H9 (cell line): Measurements from ENCODE around the gene APBB2. TPM values are rescaled to one million over a fixed set of nuclear protein-coding genes. Genes with fewer than 3 reads are reported as not detected.

ENCODE experiments used
- DNase-seq: peaks from one replicate; pipeline ENCODE4 v3.0.0-alpha.2; 2017
- H2AFZ ChIP-seq: one replicate; pipeline ENCODE4 v1.6.1; 2013; ENCODE audit warnings: mild to moderate bottlenecking, low read length, control low read depth, moderate library complexity
- H2AK5ac ChIP-seq: 2 replicates; pipeline ENCODE4 v1.6.1; 2013; ENCODE audit warnings: low read length, control low read depth, mixed read lengths; ENCODE audit not compliant: insufficient read length
- H2BK120ac ChIP-seq: one replicate; pipeline ENCODE4 v1.6.1; 2013; ENCODE audit warnings: low read depth, mild to moderate bottlenecking, low read length, control low read depth, inconsistent platforms; ENCODE audit not compliant: poor library complexity, severe bottlenecking
- H2BK12ac ChIP-seq: 2 replicates; pipeline ENCODE4 v1.6.1; 2013; ENCODE audit warnings: low read length, control low read depth, mixed read lengths, low read depth; ENCODE audit not compliant: insufficient read length
- H2BK15ac ChIP-seq: 2 replicates; pipeline ENCODE4 v1.6.1; 2013; ENCODE audit warnings: low read depth, low read length, control low read depth
- H2BK20ac ChIP-seq: one replicate; pipeline ENCODE4 v1.6.1; 2013; ENCODE audit warnings: low read depth, mild to moderate bottlenecking, low read length, control low read depth, inconsistent platforms; ENCODE audit not compliant: poor library complexity, severe bottlenecking
- H2BK5ac ChIP-seq: 2 replicates; pipeline ENCODE4 v1.6.1; 2013; ENCODE audit warnings: low read length, control low read depth, mixed read lengths; ENCODE audit not compliant: insufficient read length
- H3K14ac ChIP-seq: 2 replicates; pipeline ENCODE4 v1.6.1; 2013; ENCODE audit warnings: low read length, control low read depth; ENCODE audit not compliant: insufficient read depth
- H3K18ac ChIP-seq: 2 replicates; pipeline ENCODE4 v1.6.1; 2013; ENCODE audit warnings: low read depth, mild to moderate bottlenecking, mixed read lengths, low read length, control low read depth; ENCODE audit not compliant: insufficient read length
- H3K23ac ChIP-seq: 2 replicates; pipeline ENCODE4 v1.6.1; 2013; ENCODE audit warnings: low read length, control low read depth, mixed read lengths, low read depth; ENCODE audit not compliant: insufficient read length
- H3K23me2 ChIP-seq: 2 replicates; pipeline ENCODE4 v1.6.1; 2013; ENCODE audit warnings: low read depth, mild to moderate bottlenecking, mixed read lengths, low read length, control low read depth; ENCODE audit not compliant: insufficient read length, poor library complexity, severe bottlenecking
- H3K27ac ChIP-seq: 2 replicates; pipeline ENCODE4 v1.5.1; 2013; ENCODE audit warnings: low read length, control low read depth, mixed read lengths, low read depth; ENCODE audit not compliant: insufficient read length
- H3K27me3 ChIP-seq: 2 replicates; pipeline ENCODE4 v1.6.1; 2013; ENCODE audit warnings: low read length, control low read depth, inconsistent platforms; ENCODE audit not compliant: insufficient read depth
- H3K4ac ChIP-seq: 2 replicates; pipeline ENCODE4 v1.6.1; 2013; ENCODE audit warnings: low read depth, mild to moderate bottlenecking, control low read depth, inconsistent platforms, low read length, moderate library complexity
- H3K4me1 ChIP-seq: 2 replicates; pipeline ENCODE4 v1.6.1; 2013; ENCODE audit warnings: low read length, control low read depth, inconsistent platforms; ENCODE audit not compliant: insufficient read depth
- H3K4me2 ChIP-seq: 2 replicates; pipeline ENCODE4 v1.6.1; 2013; ENCODE audit warnings: low read length, control low read depth, mixed read lengths; ENCODE audit not compliant: insufficient read length, insufficient read depth
- H3K56ac ChIP-seq: 2 replicates; pipeline ENCODE4 v1.6.1; 2013; ENCODE audit warnings: low read depth, mild to moderate bottlenecking, mixed read lengths, low read length, control low read depth; ENCODE audit not compliant: insufficient read length
- H3K79me1 ChIP-seq: 2 replicates; pipeline ENCODE4 v1.6.1; 2013; ENCODE audit warnings: low read depth, mild to moderate bottlenecking, moderate library complexity, low read length, control low read depth, inconsistent platforms; ENCODE audit not compliant: insufficient read depth, poor library complexity, severe bottlenecking
- H3K79me2 ChIP-seq: 2 replicates; pipeline ENCODE4 v1.6.1; 2013; ENCODE audit warnings: low read length, control low read depth, inconsistent platforms; ENCODE audit not compliant: insufficient read depth
- H3K9ac ChIP-seq: 2 replicates; pipeline ENCODE4 v1.6.1; 2013; ENCODE audit warnings: low read length, control low read depth, mixed read lengths; ENCODE audit not compliant: insufficient read length; ENCODE audit errors: extremely low read depth
- H3K9me3 ChIP-seq: one replicate; pipeline ENCODE4 v1.6.1; 2013; ENCODE audit warnings: low read depth, low read length, inconsistent platforms; ENCODE audit not compliant: control insufficient read depth
- H3T11ph ChIP-seq: one replicate; pipeline ENCODE4 v1.6.1; 2013; ENCODE audit warnings: mild to moderate bottlenecking, low read length, control low read depth, inconsistent platforms
- H4K20me1 ChIP-seq: one replicate; pipeline ENCODE4 v1.6.1; 2013; ENCODE audit not compliant: control insufficient read depth, insufficient read length, insufficient read depth
- H4K5ac ChIP-seq: 2 replicates; pipeline ENCODE4 v1.6.1; 2013; ENCODE audit warnings: low read depth, mild to moderate bottlenecking, mixed read lengths, low read length, control low read depth; ENCODE audit not compliant: insufficient read length
- H4K8ac ChIP-seq: replicated peaks from 2 replicates; pipeline ENCODE4 v1.6.1; 2013; ENCODE audit warnings: low read length, control low read depth, mixed read lengths, low read depth; ENCODE audit not compliant: insufficient read length
- H4K91ac ChIP-seq: 2 replicates; pipeline ENCODE4 v1.6.1; 2013; ENCODE audit warnings: low read depth, mild to moderate bottlenecking, moderate library complexity, mixed read lengths, low read length, control low read depth; ENCODE audit not compliant: insufficient read length
- H3K27ac Mint-ChIP-seq, 3 experiments: 2 replicates in 2 of 3; 3 replicates in 1 of 3; pipeline ENCODE4 v1.8.0; 2020 to 2021; ENCODE audit warnings: mixed read lengths in 3 of 3, mild to moderate bottlenecking in 1 of 3, moderate library complexity in 1 of 3
- H3K27me3 Mint-ChIP-seq: 2 replicates; pipeline ENCODE4 v1.8.0; 2021; ENCODE audit warnings: low read depth, mild to moderate bottlenecking, moderate library complexity, mixed read lengths
- H3K36me3 Mint-ChIP-seq, 3 experiments: 2 replicates in 2 of 3; 3 replicates in 1 of 3; pipeline ENCODE4 v1.8.0; 2020 to 2021; ENCODE audit warnings: low read depth in 3 of 3, mixed read lengths in 3 of 3; ENCODE audit not compliant: insufficient read depth in 1 of 3
- H3K4me1 Mint-ChIP-seq, 2 experiments: 2 replicates each; pipeline ENCODE4 v1.8.0; 2020; ENCODE audit warnings: mixed read lengths in 2 of 2
- H3K4me3 Mint-ChIP-seq, 2 experiments: 2 replicates in 1 of 2; 3 replicates in 1 of 2; pipeline ENCODE4 v1.8.0; 2020 to 2021; ENCODE audit warnings: mild to moderate bottlenecking in 2 of 2, mixed read lengths in 2 of 2, moderate library complexity in 1 of 2
- H3K9me3 Mint-ChIP-seq, 2 experiments: 2 replicates in 1 of 2; 3 replicates in 1 of 2; pipeline ENCODE4 v1.8.0; 2020; ENCODE audit warnings: mild to moderate bottlenecking in 2 of 2, mixed read lengths in 2 of 2, moderate library complexity in 1 of 2
- WGBS: extraction: QIAGEN DNeasy Blood & Tissue Kit; methylation state at CpG from one replicate; pipeline ENCODE4 v1.1.7; 2013; ENCODE audit warnings: missing lambda C conversion rate, low lambda C conversion rate, mixed read lengths; ENCODE audit not compliant: insufficient read length; ENCODE audit errors: extremely low coverage; 5-methylcytosine and 5-hydroxymethylcytosine counted together
- total RNA-seq: library from RNA; stranded (reverse); gene quantifications from 2 replicates; pipeline ENCODE4 v1.2.1, GENCODE V29; 2021
- TF ChIP-seq, protein P1 (sequence below): fragments of 200-600 bp; sonication (generic); conservative IDR thresholded peaks from 3 replicates; pipeline ENCODE4 v1.8.0; 2021; ENCODE audit warnings: antibody characterized with exemption, mild to moderate bottlenecking

The APBB2 gene
- total RNA-seq, 1 experiment from 2014 or later: 39.6 TPM

DNA sequence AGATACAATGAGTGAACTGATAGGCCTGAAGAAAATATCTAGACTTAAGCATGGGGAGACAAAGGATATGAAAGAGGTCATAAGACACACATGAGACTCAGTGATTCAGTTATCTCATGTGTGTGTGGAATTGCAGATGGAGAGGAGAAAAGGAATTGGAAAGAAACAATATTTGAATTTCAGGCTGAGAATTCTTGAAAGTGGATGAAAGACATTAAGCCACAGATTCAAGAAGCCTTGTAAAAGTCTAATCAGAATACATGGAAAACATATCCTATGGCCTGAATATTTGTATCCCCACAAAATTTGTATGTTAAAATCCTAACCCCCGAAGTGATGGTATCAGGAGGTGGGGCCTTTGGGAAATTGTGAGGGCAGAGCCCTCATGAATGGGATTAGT is 436.3 kb downstream of the APBB2 start:
- H3K4ac ChIP-seq: no peak overlapping the region
- DNase-seq: no peak
- H3K23me2 ChIP-seq: no peaks in the 10 kb centered on the region
- WGBS: no CpG with 5 or more reads among the region's 1 CpG
- H2BK20ac ChIP-seq: no peak overlapping the region
- no peaks in the 10 kb centered on the region for H3K27me3 ChIP-seq
- H3K27ac Mint-ChIP-seq: no peak overlapping the region
- no peaks in the 10 kb centered on the region for H3K79me1 ChIP-seq
- H4K20me1 ChIP-seq: no peaks in the 10 kb centered on the region
- H2BK12ac ChIP-seq: no peak overlapping the region
- H3K18ac ChIP-seq: no peak overlapping the region
- no peak overlapping the region for H3T11ph ChIP-seq
- H3K27me3 Mint-ChIP-seq: no peaks in the 10 kb centered on the region
- H3K36me3 Mint-ChIP-seq: peaks cover 19 to 38% (median 33%) of the 10 kb centered on the region in 3 experiments
- peaks cover 4 to 5% of the 10 kb centered on the region in 2 experiments; a peak in 4 of 5 replicates for H3K9me3 Mint-ChIP-seq
- TF ChIP-seq, protein P1, sequence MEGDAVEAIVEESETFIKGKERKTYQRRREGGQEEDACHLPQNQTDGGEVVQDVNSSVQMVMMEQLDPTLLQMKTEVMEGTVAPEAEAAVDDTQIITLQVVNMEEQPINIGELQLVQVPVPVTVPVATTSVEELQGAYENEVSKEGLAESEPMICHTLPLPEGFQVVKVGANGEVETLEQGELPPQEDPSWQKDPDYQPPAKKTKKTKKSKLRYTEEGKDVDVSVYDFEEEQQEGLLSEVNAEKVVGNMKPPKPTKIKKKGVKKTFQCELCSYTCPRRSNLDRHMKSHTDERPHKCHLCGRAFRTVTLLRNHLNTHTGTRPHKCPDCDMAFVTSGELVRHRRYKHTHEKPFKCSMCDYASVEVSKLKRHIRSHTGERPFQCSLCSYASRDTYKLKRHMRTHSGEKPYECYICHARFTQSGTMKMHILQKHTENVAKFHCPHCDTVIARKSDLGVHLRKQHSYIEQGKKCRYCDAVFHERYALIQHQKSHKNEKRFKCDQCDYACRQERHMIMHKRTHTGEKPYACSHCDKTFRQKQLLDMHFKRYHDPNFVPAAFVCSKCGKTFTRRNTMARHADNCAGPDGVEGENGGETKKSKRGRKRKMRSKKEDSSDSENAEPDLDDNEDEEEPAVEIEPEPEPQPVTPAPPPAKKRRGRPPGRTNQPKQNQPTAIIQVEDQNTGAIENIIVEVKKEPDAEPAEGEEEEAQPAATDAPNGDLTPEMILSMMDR: no peak
- H3K9ac ChIP-seq: no peak overlapping the region
- H3K4me1 ChIP-seq: no peaks in the 10 kb centered on the region
- H3K9me3 ChIP-seq: no peaks in the 10 kb centered on the region
- H3K23ac ChIP-seq: no peak overlapping the region
- no peaks in the 10 kb centered on the region for H3K79me2 ChIP-seq
- H3K4me1 Mint-ChIP-seq: no peaks in the 10 kb centered on the region
- no peak overlapping the region for H3K14ac ChIP-seq
- no peak overlapping the region for H3K4me3 Mint-ChIP-seq
- no peak overlapping the region for H3K4me2 ChIP-seq
- no peak overlapping the region for H2BK120ac ChIP-seq
- no peak overlapping the region for H2AFZ ChIP-seq
- no peak overlapping the region for H3K56ac ChIP-seq
- no peak overlapping the region for H4K5ac ChIP-seq
- H2AK5ac ChIP-seq: no peak overlapping the region
- H4K91ac ChIP-seq: no peak overlapping the region
- H3K27ac ChIP-seq: no peak overlapping the region
- no peak overlapping the region for H2BK5ac ChIP-seq
- H4K8ac ChIP-seq: no peak overlapping the region
- H2BK15ac ChIP-seq: no peak overlapping the region
